Erythroblast (primary cell): Measurements from ENCODE around the gene CRTC3.

Experiments used
- DNase-seq, 2 experiments: peaks; one replicate each; lab custom pipeline; 2025; lab: John Stamatoyannopoulos, UW
- GATA1 ChIP-seq: IDR thresholded peaks from 2 replicates; pipeline ENCODE4 v1.6.1; 2011; ENCODE audit warnings: low read depth, mild to moderate bottlenecking, control low read depth, low read length, moderate library complexity
- POLR2A ChIP-seq: IDR thresholded peaks from 2 replicates; pipeline ENCODE4 v1.6.1; 2011; ENCODE audit warnings: mild to moderate bottlenecking, low read length

Gene CRTC3

GRCh38 chr15:90547540-90547939 lies 17.8 kb downstream of the CRTC3 start:
- DNase-seq: no peak
- TF ChIP-seq GATA1 (no peak), POLR2A (no peak)

- TF ChIP-seq GATA1: no peak
- TF ChIP-seq POLR2A: no peak
- no peak for DNase-seq
These were observed 21.2 kb downstream of the CRTC3 start for GRCh38 chr15:90550919-90551318.

- DNase-seq: no peak
- TF ChIP-seq GATA1 (no peak), POLR2A (no peak)
These were observed 22.6 kb downstream of the CRTC3 start for GRCh38 chr15:90552162-90552928.

DNA sequence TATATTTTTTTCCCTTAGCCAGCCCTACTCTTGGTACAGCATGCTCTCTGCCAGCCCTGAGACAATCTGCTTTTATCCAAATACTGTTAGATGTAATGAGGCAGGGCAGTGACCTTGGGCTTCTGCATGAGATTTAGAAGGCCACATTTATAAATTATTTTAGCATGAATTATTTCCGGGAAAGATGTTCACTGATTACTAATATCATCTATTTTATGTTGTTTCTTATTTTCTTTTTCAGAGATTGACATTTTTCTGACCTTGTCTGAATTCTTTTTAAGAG lies 23.1 kb downstream of the CRTC3 start:
- no peak for DNase-seq
- TF ChIP-seq POLR2A (no peak), GATA1 (no peak)

- DNase-seq: no peak
- TF ChIP-seq POLR2A (no peak), GATA1 (no peak)
These were observed 23.6 kb downstream of the CRTC3 start for GRCh38 chr15:90553248-90553745.

DNA sequence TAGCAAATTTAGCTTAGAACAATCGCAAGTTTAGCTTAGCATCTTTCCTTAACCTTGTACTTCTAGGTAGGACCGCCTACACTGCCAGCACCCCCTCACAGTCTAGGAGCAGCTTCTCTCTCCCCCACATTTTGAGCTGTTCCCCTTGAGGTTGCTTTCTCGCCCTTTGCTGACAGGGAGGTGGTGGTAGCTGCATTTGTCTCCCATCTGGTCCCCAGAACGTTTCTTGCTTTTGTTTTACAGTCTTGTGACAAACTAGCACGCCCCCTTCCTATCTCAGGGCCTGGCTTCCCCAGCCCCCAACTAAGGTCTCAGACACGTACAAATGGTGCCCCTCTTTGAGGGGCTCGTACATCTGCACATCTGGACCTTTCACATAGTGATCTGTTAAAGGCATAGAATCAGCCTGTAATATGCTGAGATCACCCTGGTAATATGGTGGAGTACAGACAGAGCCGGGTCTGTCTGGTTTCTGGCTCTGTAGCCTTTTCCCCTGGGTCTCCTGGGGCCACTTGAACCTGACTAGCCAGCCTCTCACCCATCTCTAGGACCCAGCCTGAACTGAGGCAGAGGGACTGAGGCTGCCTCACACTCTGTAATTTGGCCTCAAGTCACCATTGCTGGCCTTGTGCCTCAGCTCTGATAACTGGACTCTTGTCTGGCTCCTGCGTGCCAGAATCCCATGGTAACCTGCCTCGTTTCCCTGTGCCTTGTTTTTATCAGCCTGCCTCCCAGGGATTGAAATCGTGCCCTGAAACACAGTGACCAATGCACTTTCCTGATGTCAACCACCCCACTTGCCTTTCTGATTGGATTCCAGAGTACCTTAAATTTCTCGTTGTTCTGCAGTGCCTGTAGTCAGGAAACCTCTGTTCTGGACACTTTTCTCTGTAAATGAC lies 27.7 kb downstream of the CRTC3 start:
- DNase-seq: peak; percentile 55 to 60
- TF ChIP-seq GATA1 (no peak), POLR2A (no peak)

DNA sequence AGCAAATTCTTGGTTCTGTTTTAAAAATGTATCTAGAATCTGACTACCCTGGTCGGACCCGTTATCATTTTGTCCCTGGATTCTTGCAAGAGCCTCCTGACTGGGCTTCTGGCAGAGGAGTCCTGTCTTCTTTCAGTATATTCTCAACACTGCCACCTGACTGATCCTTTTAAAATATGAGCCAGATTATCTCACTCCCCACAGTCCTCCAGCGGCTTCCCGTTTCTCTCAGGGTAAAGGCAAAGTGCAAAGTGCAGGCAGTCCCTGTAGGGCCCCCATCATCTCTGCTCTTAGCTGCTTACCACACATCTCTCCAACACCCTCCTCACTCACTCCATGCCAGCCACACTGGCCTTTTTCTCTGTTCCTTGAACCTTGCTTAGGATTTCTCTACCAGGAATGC lies 28.4 kb downstream of the CRTC3 start:
- peak; percentile 30 to 43 for DNase-seq
- no peak for TF ChIP-seq GATA1
- TF ChIP-seq POLR2A: no peak

GRCh38 chr15:90559119-90559518 lies 29.4 kb downstream of the CRTC3 start:
- no peak for TF ChIP-seq GATA1
- TF ChIP-seq POLR2A: no peak
- DNase-seq: no peak

DNA sequence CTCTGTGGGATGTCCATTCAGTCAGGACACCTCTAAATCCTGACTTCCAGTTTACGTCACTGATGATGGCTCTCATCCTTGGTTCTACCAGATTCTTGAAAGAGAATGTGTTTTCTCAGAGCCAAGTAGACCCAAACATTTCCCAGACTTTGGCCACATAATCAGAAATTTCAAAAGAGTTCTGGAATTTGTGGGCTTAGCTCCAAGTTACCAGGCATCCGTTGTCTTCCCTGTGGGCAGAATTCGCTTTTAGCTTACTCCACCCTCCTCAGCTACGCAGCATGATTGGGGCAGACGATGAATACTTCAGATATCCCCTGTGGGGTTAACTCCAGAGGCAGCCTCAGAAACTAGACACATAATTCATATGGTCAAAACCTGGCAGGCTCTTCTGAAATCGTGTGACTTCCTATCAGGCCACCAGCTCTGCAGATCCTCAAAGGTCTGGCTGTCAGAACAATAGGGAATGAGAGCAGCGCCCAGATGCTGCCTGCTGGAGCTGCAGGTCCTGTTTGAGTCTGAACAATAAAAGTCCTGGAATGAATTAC lies 30.6 kb downstream of the CRTC3 start:
- no peak for DNase-seq
- TF ChIP-seq POLR2A: no peak
- no peak for TF ChIP-seq GATA1

DNA sequence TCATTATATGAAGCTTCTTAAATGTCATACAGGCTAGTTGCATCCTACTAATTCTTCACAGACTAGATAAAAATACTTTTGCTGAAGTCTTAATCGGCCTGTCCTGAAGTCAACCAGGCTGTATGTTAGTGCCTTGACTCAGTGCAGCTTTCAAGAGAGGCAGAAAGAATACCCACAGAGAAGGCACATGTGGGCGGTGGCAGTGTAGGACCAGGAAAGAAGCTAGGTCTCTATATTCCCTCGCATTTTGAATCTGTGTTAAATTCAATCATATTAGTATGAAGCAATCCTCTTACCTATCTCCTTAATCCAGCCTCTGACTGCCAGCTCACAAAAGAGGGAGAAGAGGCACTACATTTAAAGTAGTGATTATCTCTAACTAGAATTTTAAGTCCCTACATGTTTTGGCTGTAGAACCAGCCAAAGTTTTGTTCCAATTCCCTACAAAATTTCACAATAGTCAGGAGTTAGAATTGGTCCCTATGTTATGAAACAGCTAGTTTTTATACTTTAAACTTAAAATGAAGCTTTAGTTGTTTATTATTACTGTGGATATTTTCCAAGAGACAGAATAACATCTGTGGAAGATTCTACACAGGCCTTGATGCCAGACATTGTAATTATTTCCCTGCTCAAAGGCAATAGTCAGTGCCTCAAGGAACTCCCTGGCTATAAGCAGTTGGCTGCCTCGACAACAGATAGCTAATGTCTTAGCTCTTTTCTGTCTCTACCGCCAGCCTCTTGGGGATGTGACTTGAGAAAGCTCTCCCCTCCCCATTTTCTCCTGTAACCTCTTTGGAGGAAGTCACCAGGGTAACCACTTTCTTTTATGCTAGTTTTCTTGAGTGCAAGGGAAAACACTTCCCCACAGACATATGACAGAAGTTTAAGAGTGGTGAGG lies 31.9 kb downstream of the CRTC3 start:
- TF ChIP-seq POLR2A (no peak), GATA1 (no peak)
- DNase-seq: no peak

GRCh38 chr15:90562669-90563068 lies 32.9 kb downstream of the CRTC3 start:
- no peak for DNase-seq
- TF ChIP-seq GATA1 (no peak), POLR2A (no peak)

- no peak for DNase-seq
- TF ChIP-seq POLR2A: no peak
- no peak for TF ChIP-seq GATA1
These were observed 33.7 kb downstream of the CRTC3 start for GRCh38 chr15:90563463-90563862.

DNA sequence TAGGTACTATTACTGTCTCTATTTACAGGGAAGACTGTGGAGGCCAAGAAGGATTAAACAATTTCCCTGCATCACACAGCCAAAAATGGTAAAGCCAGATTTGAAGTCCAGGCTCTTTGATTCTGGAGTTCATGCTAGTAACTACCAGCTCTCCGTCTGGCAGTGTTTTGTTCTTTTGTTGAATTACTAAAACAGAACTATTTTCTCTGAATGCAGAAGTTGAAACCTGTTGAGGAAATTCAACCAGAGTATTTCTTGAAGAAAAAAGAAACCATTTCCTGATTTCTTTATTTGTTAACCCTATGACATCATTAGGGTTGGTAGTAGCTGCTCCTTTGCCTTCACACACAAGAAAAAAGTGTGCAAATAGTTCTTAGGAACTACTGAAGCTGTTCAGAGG lies 34.3 kb downstream of the CRTC3 start:
- no peak for DNase-seq

DNA sequence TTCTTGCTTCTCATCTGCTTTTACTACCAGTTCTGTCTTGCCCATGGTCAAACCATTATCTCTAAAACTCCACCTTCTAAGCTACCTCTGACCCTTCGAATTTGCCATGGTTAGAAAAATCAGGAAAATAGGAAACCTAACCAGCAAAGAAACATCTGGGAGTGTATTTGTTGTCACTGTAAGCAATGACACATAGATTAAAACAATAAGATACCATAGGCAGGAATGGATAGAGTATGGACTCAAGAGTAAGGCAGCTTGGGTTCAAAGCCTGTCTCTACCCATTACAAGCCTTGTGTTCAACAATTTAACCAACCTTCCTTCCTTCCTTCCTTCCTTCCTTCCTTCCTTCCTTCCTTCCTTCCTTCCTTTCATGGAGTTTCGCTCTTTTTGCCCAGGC lies 34.9 kb downstream of the CRTC3 start:
- DNase-seq: no peak
- TF ChIP-seq POLR2A: no peak
- TF ChIP-seq GATA1: no peak

More for the DNA sequence above, 34.3 kb downstream of the CRTC3 start:
- no peak for TF ChIP-seq GATA1
- TF ChIP-seq POLR2A: no peak
